Islet precursor cell (in vitro differentiated cells): ENCODE measurements around the gene C13orf46.
"Not testable (repeated sequence)": the region's sequence is repeated elsewhere in the genome, so short reads cannot be mapped to it uniquely, and the experiment has no call there.

ENCODE experiments used
- DNase-seq: peaks from one replicate; pipeline ENCODE4 v3.0.0-alpha.2; 2018

Gene C13orf46

DNA sequence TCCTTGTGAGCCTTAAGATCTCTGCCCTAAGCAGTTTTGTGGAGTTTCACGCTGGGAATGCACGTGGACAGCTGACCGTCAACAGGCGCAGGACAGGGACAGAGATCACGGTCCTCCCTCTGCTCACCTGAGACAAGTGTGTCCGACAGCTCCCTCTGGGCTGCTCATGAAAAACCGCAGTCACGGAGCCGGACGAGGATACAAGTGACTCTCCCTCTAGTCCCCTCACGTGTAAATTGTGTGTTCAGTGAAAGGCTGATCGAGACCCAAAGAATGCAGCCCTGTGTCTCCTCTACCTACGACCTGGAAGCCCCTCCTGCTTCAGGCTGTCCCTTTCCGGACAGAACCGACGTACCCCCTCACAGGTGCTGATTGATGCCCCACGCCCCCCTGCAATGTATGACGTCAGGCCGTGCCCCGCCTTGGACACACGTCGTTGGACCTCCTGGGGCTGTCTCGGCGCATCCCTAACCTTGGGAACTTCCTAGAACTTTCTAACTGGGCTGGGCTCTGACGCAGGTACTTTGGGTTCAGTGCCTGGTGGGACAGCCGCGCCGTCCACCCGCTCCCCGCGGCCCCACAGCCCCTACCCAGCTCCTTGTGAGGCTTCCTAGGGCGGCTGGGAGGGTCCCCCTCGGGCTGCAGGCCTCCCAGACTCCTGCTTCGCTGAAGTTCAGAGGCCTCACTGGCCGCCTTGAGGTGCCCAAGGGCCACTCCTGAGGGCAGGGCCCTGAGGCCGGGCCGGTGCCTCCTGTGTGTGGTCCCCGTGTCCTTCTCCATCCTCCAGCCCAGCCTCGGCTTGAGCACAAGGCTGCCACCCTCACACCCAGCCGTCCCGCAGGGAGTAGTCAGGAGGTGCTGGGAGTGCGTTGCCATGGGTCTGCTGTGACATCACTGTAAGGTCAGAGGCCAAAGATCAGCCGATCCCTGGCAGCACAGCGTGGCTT lies at the start of gene C13orf46:
Gene C13orf46 (minus strand): TSS at position 859 of the 947 bp plus-strand sequence. CDS start 79 bp downstream, at position 780.
- no peak for DNase-seq

DNA sequence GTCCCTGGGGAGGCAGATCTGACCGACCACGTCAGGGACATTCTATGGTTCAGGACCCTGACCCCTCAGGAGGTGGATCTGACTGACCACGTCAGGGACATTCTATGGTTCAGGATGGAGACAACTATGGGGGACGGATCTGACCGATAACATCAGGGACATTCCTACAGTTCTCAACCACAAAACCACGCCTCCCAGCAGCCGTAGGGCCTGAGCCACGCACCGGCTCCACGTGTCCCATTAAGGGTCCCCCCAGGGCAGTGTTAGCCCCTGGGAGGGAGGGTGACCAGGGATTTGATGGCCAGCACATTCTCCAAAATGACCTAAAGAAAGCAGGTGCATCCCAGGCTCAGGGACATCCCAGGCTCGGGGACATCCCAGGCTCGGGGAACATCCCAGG lies 49.0 kb upstream of the C13orf46 start:
- DNase-seq = no peak

DNA sequence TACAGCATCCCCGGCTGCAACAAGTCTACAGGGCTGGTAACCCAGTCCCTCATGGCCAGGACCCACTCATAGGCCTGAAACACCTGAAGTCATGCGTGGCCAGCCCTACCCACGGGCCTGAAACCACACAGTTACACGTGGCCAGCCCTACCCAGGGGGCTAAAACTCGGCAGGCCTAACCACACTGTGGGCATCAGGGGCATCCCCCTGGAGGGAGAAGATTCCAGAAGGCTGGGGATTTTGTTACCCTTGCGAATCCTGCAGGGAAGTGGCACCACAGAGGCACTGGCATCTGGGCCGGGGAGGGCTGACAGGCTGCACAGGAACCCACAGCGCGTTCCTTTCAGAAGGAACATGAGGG lies 48.4 kb upstream of the C13orf46 start:
- DNase-seq = no peak

DNA sequence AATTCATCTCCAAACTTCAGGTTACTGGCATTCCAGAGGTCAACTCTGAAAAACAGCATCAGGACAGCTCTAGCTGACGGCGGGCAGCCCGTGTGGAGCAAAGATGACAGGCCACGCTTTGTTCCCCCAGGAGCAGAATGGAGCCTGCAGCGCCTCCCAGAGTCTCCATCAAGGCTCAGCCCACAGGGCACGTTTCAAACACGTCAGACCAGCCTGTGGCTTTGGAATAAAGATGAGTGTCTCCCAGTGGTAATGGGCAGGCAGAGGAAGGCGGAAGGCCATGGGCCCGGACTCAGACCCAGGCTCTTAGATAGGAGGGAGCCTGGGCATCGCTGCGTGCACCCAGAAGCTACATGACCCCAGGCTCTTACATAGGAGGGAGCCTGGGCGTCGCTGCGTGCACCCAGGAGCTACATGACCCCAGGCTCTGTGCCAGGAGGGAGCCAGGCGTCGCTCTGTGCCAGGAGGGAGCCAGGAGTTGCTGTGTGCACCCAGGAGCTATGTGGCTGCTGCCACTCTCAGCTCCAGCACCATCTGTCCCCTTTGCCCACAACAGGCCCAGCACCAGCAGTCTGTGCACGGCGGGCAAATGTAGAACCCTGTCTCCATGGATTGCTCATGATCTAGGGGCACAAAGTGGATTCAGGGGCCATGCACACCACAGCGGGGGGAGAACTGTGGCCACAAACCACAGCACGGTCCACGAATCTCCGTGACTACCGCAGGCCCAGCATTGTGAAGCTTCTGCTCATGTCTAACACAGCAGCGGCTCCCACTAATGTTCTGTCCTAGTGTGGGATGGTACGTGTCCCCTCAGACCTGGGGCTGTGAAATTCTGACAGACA lies 47.8 kb upstream of the C13orf46 start:
- DNase-seq = no peak

DNA sequence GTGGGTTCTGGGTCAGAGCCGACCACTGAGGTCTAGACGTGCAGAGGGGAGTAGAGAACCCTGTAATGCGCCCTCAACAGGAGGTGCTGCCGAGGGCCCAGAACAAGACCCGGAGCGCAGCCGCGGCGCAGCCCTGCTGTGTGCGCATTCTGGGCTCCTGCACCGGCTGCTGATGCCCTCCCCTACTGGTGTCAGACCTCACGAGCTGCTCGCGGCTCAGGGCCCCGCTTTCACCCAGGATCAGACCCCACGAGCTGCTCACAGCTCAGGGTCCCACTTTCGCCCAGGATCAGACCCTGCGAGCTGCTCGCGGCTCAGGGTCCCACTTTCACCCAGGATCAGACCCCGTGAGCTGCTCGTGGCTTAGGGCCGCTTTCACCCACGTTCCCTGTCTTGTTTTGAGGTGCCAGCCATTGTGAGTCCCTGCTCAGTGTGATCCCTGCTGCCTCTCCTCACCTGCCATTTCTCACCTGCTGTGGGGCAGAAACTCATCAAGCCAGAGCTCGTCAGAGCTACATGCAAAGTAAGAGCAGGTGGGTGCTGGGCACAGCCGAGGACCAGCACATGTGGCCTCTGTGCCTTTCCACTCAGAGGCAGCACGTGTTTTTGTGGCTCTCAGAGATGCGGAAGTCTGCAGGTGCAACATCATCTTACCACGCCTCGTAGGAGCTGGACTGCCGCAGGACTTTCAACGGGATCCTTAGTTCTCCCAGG lies 47.0 kb upstream of the C13orf46 start:
- DNase-seq = no peak

DNA sequence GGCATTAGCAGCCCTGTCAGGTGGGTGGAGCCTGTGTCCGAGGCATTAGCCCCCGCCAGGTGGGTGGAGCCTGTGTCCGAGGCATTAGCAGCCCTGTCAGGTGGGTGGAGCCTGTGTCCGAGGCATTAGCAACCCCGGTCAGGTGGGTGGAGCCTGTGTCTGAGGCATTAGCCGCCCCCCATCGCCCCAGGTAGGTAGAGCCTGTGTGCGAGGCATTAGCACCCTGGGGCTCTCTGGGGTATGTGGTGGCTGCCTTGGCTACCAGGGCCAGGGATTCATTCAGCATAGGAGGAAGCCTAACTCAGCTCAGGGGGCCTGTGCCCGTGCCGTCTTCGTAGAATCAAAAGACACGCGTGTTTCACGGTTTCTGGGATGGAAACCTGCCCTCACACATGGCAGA lies 46.3 kb upstream of the C13orf46 start:
- not testable (repeated sequence) for DNase-seq

DNA sequence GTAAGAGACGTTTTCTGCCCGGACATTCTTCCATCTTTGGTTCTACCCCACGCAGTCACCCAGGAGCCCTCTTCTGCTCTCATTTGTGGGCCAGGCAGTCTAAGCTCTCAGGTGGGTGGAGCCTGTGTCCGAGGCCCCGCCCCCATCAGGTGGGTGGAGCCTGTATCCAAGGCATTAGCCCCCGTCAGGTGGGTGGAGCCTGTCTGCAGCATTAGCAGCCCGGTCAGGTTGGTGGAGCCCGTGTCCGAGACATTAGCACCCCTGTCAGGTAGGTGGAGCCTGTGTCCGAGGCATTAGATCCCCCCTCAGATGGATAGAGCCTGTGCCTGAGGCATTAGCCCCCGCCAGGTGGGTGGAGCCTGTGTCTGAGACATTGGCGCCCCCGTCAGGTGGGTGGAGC lies 45.5 kb upstream of the C13orf46 start:
- no peak for DNase-seq

DNA sequence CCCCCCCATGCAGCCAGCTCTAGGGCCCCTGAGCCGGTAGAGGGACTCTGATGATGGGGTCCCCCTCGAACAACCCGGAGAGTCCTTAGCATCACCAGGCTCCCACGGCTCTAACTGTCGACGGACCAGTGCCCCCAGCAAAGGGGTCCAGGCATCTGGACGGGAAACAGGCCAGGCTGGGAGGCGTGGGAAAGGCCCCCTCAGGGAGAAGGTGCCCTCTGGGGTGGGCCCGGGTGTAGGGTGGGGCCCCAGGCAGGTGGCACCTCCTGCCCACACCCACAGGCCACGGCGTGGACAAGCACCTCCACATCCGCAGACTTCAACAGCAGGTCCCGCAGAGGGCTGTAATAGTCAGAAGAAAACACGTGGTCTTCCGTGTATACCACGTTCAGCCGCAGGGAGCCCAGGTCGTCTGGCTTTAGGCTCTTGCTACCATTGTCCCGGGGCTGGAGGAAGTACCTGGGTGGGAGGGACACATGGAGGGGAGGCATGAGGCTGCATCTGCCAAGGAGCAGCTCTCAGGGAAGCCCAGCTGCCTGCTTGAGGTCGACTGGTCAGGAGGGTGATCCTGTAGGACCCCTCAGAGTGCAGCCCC lies 44.7 kb upstream of the C13orf46 start:
- no peak for DNase-seq

DNA sequence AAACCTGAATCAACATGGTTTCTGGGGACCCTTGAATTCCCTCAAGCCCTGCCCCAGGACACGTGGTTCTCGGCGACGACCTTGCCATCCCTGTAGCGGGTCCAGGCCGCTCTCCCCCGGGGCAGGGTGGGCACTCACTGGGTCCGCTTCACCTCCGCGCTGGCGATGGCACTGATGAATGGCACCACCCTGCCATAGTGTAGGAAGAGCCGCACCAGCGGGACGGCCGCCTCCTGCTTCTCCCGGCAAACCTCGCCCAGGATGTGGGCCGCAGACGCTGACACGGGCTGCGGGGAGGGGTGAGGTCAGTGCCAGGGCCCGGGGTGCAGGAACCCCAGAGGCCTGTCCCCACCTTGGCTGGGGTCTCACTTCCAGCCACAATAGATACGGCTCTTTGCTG lies 44.1 kb upstream of the C13orf46 start:
- no peak for DNase-seq

DNA sequence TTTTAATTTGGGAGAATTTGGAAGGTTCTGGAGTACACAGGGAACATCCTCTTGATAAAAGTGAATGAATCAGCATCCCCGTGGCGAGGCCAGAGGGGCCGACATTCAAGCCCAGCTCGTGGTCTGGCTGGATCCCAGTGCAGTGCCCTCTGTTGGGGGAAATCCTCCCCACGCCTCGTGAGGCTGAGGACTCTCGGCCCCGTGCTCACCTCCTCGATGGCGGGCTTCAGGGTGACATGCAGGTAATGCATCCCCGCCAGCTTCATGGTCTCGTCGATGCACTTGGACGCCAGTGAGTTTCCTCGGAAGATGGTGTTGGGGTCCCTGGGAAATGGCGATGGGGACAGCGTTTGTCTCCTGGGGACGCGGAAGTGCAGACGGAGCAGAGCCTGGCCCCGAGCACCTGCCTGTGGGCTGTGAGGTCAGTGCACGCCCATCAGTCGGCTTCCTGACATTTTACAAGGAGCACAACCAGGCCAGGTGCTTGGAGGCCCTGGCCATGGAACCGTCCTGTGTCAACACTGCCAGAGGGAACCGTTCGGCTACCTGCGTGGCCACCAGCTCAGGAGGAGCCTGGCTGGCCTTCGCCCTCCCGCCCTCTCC lies 43.3 kb upstream of the C13orf46 start:
- DNase-seq = no peak

DNA sequence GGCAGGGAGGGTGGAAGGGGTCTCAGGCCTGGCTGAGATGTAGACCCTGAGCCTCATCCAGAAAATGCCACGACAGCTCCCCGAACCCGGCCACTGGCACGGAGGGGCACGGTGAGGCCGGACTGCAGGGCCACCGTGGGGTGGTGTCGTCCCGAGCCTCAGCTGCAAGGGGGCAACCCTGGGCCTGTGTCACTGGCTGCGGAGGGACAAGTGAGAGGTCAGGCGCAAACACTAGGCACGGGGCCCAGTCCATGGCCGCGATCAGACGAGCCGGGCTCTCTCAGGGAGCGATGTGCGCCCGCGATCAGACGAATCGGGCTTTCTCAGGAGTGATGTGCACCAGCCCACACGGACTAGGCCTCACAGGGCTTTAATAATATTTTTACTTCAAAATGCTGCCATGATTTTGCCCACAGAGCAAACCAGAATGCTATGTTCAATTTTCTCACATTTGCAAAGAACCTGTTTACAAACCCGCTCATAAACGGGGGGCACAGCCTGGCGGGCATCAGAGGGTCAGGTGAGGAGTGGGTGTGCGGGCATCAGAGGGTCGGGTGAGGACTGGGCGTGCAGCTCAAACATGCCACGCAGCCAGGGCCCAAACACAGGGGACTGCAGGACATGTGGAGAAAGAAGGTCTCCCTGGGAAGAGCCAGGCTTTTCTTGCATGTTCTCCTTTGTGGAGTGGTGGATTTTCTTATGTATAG lies 42.6 kb upstream of the C13orf46 start:
- no peak for DNase-seq

DNA sequence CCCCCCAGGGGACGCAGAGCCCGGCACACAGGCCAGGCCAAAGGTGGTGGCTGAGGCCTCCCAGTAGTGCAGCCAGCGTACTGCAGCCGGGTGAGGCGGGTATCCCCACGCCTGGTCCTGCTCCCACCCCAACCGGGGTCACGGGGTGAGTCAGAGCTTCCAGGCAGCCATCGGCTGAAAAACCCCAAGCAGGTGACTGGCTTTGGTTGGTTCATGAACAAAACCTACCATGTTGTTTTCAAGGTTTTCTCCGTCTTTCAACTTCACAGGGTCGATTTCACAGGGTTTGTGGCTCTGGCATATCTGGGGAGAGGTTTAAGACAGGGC lies 42.1 kb upstream of the C13orf46 start:
- no peak for DNase-seq

DNA sequence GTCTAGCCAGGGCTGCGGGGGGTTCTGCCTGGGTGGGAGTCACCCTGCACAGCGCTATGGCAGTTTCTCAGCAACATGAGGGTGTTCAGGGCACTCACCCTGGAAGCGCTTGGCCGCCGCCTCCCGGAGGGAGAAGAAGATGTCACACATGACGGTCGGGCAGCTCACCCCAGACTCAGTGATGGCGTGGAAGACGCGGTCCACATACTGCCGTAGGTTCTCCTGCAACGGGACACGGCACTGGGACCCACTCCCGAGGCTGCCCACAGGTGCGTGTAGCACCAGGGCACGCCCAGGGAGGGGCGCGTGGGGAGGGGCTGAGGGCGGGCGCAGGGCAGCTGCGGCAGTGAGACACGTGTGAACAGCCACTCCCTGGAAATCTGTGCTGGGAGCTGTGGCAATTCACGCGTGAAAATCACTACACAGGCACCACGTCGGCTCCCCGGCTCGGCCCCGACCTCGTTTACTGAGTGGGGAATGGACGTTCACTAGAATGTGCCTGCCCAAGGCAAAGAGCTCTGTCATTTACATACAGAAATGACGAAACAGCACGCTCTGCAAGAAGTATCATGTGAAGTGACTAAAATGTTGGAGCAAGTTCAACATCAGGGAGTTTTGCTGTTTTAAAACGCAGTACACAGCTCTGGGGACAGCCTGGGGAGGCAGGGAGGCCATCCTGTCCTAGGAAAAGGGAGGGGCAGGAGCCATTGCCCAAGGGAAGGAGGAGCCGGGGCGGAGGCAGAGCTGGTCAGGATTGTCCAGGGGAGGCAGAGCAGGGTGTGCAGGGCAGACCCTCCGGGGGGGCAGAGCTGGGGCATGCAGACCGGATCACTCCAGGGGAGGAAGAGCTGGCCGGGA lies 41.5 kb upstream of the C13orf46 start:
- no peak for DNase-seq

DNA sequence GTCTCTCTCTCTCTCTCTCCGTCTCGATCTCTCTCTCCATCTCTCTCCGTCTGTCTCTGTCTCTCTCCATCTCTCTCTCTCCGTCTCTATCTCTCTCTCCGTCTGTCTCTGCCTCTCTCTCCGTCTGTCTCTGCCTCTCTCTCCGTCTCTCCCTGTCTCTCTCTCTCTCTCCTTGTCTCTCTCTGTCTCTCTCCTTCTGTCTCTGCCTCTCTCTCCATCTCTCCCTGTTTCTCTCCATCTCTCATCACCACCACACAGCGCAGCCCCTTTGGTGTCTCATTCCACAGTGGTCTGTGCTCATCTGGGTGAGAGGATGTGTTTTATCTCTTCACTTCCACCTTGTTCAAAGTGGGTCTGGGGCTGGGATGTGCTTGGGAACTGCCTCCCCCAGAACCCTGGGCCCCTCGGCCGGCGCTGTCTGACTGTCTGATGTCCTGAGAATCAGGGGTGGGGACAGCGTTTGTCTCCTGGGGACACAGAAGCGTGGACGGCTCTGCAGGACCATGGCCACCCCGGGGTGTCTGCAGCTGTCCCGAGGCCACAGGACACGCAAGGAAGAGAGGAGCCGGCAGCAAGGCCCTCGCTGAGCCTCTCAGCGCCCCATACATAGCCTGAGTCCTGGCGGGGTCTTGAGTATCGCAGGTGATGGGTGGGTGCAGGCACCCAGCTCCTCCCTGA lies 40.2 kb upstream of the C13orf46 start:
- DNase-seq = no peak

DNA sequence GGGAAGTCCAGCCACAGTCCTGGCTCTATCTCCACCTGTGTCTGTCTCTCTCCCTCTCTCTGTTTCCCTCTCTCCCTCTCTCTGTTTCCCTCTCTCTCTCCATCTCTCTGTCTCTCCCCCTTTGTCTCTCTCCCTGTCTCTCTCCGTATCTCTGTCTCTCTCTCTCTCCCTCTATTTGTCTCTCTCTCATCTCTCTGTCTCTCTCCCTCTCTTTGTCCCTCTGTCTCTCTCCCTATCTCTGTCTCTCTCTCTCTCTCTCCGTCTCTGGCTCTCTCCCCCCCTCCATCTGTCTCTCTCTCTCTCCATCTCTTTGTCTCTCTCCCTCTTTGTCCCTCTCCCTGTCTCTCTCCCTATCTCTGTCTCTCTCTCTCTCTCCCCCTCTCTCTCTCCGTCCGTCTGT lies 39.5 kb upstream of the C13orf46 start:
- no peak for DNase-seq

DNA sequence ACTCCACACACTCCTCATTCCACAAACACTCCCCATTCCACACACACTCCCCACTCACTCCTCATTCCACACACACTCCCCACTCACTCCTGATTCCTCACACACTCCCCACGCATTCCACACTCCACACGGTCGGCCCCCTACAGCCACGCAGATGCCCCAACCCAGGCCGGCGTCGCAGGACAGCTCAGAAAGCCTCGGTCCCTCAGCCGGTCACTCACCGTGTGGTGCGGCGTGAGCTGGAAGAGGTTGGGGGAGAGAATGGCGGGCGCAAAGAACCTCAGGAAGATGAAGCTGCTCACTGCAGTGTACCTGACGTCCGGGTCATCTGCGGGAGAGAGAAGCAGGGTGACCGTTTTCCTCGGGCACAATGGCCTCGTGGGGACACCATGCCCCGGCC lies 39.0 kb upstream of the C13orf46 start:
- no peak for DNase-seq

DNA sequence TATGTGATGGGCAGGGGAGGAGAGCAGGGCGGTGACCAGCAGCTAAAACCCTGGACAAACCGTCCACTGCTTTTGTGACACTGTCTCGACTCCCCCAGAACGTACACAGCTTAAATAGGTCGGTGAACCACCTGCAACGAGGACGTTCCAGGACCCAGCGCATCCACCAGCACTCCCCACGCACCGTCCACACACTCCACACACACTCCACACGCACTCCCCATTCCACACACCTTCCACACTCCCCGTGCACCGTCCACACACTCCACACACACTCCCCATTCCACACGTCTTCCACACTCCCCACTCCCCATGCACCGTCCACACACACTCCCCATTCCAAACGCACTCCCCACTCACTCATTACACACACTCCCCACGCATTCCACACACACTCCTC lies 38.3 kb upstream of the C13orf46 start:
- DNase-seq = no peak

DNA sequence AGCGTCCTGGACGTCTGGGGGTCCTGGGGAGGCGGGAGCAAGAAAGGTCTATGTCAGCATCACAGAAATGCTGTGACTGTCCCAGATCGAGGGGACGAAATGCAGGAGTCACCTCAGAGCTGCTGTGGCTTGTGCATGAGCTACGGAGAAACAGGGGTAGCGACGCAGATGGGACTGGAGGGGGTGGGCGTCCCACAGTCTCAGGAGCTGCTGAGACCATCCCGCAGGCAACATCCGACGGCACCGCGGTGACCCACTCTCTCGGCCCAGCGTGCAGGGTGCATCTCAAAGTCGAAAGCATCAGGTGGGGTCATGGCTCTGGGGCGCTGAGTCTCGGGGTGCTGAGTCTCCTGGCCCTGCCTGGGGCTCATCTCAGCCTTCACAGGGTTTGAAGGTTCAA lies 37.4 kb upstream of the C13orf46 start:
- no peak for DNase-seq

DNA sequence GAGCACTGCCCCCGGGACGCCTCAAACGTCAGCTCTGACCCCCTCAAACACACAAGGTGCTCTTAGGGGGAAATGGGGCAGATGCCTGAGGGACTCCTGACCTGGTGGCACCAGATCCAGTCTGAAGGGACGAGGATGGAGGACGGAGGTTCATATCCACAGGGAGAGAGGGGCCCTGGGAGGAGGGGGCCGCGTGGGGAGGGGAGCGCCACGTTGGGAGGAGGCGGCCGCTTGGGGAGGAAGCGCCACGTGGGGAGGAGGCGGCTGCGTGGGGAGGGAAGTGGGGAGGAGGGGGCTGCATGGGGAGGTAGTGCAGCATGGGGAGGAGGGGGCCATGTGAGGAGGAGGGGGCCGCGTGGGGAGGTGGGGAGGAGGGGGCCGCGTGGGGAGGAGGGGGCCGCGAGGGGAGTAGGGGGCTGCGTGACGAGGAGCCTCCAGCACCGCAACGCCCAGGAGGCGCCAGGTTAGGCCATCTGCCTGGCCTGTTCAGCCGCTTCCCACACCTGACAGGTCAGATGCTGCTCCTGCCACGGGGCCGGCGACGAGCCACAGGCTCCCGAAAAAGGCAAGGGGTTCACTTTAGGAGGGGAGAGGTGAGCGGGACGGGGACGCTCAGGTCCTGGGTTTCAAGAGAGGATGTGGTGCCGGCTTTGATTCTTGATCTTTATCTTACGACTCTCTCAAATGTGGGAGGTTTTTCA lies 36.7 kb upstream of the C13orf46 start:
- no peak for DNase-seq
